Measurements from ENCODE around the gene SOD1. TPM values are rescaled to one million over a fixed set of nuclear protein-coding genes. Genes with fewer than 3 reads are reported as not detected.

Gene SOD1
- total and polyA plus RNA-seq, 10 of the 15 experiments (the other 5 are each of a cell fraction or from before 2014, with no cell fraction given): 171 to 710 (median 313) TPM

GRCh38 chr21:31688603-31689368 lies 29.3 kb downstream of the SOD1 start:
- DNase-seq (ENCODE audit: low read depth, low spot score) (no peak), FAIRE-seq (no peak), ATAC-seq (no peak)
- Histone ChIP-seq H4K20me1 (ENCODE audit: control insufficient read depth, insufficient read depth) (no peaks in the 10 kb centered on the region), H3K27me3 (replicated peaks in 1 of 2; ENCODE audit: control insufficient read depth in 2 of 2, insufficient read depth in 2 of 2, low read length in 1 of 2) (no peaks in the 10 kb centered on the region), H3K4me1 (ENCODE audit: control insufficient read depth, insufficient read depth, low read length) (no peaks in the 10 kb centered on the region), H3K9ac (ENCODE audit: control insufficient read depth, insufficient read depth, low read length) (no peak overlapping the region), H3K4me2 (ENCODE audit: control insufficient read depth, insufficient read depth) (no peak overlapping the region), H3K79me2 (ENCODE audit: control insufficient read depth, insufficient read depth, low read length) (no peaks in the 10 kb centered on the region), H3K4me3 (no peak overlapping the region), H3K36me3 (ENCODE audit: control insufficient read depth in 2 of 2, insufficient read depth in 2 of 2, low read length in 1 of 2) (peaks cover 7 to 50% of the 10 kb centered on the region in 2 experiments), H2AFZ (ENCODE audit: control insufficient read depth, low read depth, low read length) (no peak overlapping the region), H3K27ac (ENCODE audit: control insufficient read depth, insufficient read depth) (no peak overlapping the region), H3K9me3 (replicated peaks; ENCODE audit: control insufficient read depth, insufficient read depth, low read length) (no peaks in the 10 kb centered on the region)
- WGBS (ENCODE audit: insufficient coverage, insufficient replicate concordance, low lambda C conversion rate, missing lambda C conversion rate): 96% methylated on average over 5 of the region's 5 CpGs
- in situ Hi-C loops (cut with MboI): no loop called here
- TF ChIP-seq PRDM15 (CRISPR knock-in tag; IDR thresholded peaks at IDR 0.05) (no peak), RAD21 (IDR thresholded peaks at IDR 0.05; ENCODE audit: insufficient read depth, low read depth, low read length) (no peak), ZNF384 (IDR thresholded peaks at IDR 0.05; ENCODE audit: borderline replicate concordance, low read depth, low read length) (no peak), CEBPB (IDR thresholded peaks at IDR 0.05; ENCODE audit: borderline replicate concordance in 1 of 2, low read depth in 2 of 2, low read length in 2 of 2) (no peak), DPF2 (IDR thresholded peaks at IDR 0.05) (no peak), YY1 (IDR thresholded peaks at IDR 0.05; ENCODE audit: low read depth, low read length) (no peak), MEF2B (IDR thresholded peaks at IDR 0.05; ENCODE audit: partially characterized antibody, poor library complexity, severe bottlenecking) (no peak), IKZF2 (IDR thresholded peaks at IDR 0.05) (no peak), IKZF1 (conservative IDR thresholded peaks at IDR 0.05) (no peak), USF1 (IDR thresholded peaks at IDR 0.05; ENCODE audit: borderline replicate concordance, extremely low read length, insufficient read depth, low read depth, low read length) (no peak), PML (IDR thresholded peaks at IDR 0.05; ENCODE audit: low read length) (no peak), CBX5 (IDR thresholded peaks at IDR 0.05; ENCODE audit: low read depth) (no peak), HDGF (IDR thresholded peaks at IDR 0.05) (no peak)
- RAD21 ChIA-PET (ENCODE audit: unreplicated experiment): no interaction called here
- POLR2A ChIA-PET: interaction anchor here (0.6 kb wide), 1 partner anchor 13 kb away, joined by 4 read pairs; no protein-coding TSS in a partner anchor
- CTCF ChIA-PET: interaction anchor here (0.7 kb wide), 1 partner anchor 912 kb away, joined by 3 read pairs; no protein-coding TSS in a partner anchor
- intact Hi-C loops (cut with micrococcal nuclease; ENCODE audit: unreplicated experiment): no loop called here
- BruUV-seq (replicated peaks): no TSS peak
- SMC1A ChIA-PET (ENCODE audit: uncharacterized antibody, unreplicated experiment): interaction anchor here (1.0 kb wide), 1 partner anchor 16 kb away, joined by 3 read pairs; no protein-coding TSS in a partner anchor

Measured in GM12878 (cell line).